ENCODE results near the gene LDLRAD2.

The LDLRAD2 gene

GRCh38 chr1:21845646-21846641 is 33.9 kb downstream of the LDLRAD2 start:
- no peak for DNase-seq

- no peak for DNase-seq
These were observed 35.4 kb downstream of the LDLRAD2 start for GRCh38 chr1:21847223-21848205.

GRCh38 chr1:21848524-21849174 is 36.6 kb downstream of the LDLRAD2 start:
- no peak for DNase-seq

- no peak for DNase-seq
These were observed 38.0 kb downstream of the LDLRAD2 start for GRCh38 chr1:21849909-21850576.

- no peak for DNase-seq
These were observed 39.6 kb downstream of the LDLRAD2 start for GRCh38 chr1:21851430-21852250.

GRCh38 chr1:21852282-21853130 is 40.4 kb downstream of the LDLRAD2 start:
- no peak for DNase-seq

- no peak for DNase-seq
These were observed 41.0 kb downstream of the LDLRAD2 start for GRCh38 chr1:21853131-21853427.

- DNase-seq: no peak
These were observed 42.2 kb downstream of the LDLRAD2 start for GRCh38 chr1:21854090-21854750.

- no peak for DNase-seq
These were observed 42.7 kb downstream of the LDLRAD2 start for GRCh38 chr1:21854751-21855131.

- no peak for DNase-seq
These were observed 43.4 kb downstream of the LDLRAD2 start for GRCh38 chr1:21855257-21856096.

GRCh38 chr1:21857142-21857839 is 45.2 kb downstream of the LDLRAD2 start:
- DNase-seq: no peak

GRCh38 chr1:21857840-21858670 is 46.0 kb downstream of the LDLRAD2 start:
- DNase-seq: no peak

GRCh38 chr1:21859669-21860179 is 47.7 kb downstream of the LDLRAD2 start:
- DNase-seq: no peak

GRCh38 chr1:21860971-21861370 is 48.9 kb downstream of the LDLRAD2 start:
- DNase-seq: no peak

GRCh38 chr1:21861602-21862429 is 49.8 kb downstream of the LDLRAD2 start:
- no peak for DNase-seq

GRCh38 chr1:21863981-21864380 is 51.9 kb downstream of the LDLRAD2 start:
- no peak for DNase-seq

All from NCI-H187 (cell line).